HK-2 (cell line): Measurements from ENCODE around the gene LINGO3.

Experiments
- DNase-seq: peaks from one replicate; pipeline ENCODE4 v3.0.0-alpha.2; 2018; ENCODE audit not compliant: unreplicated experiment

LINGO3 gene

GRCh38 chr19:2340496-2341243 is 32.7 kb upstream of the LINGO3 start:
- DNase-seq = no peak

DNA sequence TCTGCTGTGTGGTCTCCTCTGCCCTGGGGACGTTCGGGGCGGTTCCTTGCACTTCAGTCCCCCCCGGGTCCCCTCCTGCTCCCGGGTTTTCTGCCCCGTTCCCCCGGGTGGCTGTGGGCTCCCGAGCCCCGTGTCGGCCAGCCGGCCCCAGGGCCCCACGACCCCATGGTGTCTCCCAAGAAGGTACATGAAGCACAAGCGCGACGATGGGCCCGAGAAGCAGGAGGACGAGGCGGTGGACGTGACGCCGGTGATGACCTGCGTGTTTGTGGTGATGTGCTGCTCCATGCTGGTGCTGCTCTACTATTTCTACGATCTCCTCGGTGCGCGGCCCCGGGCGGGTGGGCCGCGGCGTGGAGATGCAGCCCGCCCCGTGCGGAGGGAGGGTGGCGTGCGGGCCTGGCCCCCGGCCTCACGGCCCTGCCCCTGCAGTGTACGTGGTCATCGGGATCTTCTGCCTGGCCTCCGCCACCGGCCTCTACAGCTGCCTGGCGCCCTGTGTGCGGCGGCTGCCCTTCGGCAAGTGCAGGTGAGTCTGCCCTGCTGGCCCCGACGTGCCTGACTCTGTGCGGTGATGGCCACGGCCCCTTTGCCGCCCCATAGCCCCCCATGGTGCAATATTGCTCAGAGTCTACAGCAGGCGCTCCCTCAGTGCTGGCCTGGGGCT is 31.8 kb upstream of the LINGO3 start:
- DNase-seq = no peak

DNA sequence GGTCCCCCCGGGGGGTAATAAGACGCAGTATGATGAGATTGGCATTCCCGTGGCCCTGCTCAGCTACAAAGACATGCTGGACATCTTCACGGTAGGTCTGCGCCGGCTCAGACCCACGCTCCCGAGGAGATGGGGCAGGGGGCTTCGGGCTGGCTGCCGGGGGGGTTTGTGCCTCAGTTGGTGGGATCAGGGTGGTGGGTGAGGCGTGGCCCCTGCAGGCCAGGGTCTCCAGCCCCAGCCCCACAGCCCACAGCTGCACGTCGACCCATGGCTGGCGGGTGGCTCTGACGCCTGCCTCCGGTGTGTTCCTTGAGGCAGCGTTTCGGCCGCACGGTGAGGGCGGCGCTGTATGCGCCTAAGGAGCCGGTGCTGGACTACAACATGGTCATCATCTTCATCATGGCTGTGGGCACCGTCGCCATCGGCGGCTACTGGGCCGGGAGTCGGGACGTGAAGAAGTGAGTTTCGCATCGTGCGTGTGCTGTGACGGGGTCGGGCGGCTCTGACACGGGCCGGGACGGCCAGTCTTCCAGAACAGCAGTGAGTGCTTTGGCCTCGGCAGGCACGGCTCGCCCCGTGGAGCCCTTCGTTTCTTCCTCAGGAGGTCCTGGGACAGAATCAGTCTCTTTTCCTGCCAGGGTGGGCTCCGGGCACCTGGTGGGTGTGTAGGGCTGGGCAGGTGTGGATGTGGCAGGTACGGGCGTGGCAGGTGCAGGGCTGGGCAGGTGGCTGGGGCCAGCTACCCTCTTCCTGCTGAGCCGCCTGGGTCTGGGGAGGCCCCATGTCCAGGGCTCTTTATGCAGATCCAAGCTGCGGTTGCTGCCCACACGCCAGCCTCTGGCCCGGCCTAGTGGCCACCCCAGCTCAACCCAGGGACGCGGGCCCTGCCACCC is 31.0 kb upstream of the LINGO3 start:
- no peak for DNase-seq

- DNase-seq = no peak
Measured at GRCh38 chr19:2338055-2338615, 30.2 kb upstream of the LINGO3 start.

GRCh38 chr19:2337329-2337707 is 29.4 kb upstream of the LINGO3 start:
- no peak for DNase-seq

DNA sequence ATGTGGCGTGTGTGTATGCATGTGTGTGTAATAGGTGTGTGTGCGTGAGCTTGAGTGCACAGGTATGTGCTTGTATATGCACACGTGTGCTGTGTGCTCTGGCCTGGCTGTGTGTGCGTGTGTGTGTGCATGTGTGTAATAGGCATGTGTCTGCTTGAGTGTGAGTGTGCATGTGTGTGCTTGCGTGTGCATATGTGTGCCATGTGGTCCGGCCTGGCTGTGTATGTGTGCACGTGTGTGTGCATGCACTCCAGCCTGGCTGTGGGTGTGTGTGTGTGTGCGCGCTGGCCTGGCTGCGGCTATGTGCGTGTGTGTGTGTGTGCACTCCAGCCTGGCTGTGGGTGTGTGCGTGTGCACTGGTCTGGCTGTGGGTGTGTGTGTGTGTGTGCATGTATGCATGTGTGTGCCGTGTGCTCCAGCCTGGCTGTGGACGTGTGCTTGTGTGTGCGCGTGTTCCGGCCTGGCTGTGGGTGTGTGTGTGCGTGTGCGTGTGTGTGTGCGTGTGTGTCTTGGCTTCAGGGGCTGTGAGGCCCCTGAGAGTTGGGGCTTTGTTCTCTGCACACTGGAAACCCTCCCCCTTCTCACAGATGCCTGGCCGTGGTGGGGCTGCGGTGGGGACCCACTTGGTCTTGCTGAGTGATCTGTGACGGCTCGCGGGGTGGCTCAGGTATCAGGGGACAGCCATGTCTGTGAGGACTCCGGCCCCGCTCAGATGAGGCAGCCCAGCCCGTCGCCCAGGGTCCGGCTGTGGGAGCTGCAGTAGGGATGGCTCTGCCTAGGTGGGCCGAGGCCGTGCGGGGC is 28.8 kb upstream of the LINGO3 start:
- DNase-seq = no peak

DNA sequence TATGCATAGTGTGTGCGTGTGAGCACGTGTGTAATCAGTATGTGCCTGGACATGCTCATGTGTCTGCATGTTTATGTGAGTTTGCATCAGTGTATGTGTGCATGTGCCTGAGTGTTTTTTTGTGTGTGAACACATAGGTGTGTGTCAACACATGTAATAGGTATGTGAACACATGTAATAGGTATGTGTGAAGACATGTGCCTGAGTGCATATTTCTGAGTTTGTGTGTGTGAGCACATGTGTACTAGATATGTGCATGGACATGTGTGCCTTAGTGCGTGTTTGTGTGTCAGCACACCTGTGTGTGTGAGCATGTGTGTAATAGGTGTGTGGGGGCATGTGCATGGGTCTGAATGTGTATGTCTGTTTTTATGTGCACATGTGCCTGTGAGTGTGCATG is 27.9 kb upstream of the LINGO3 start:
- DNase-seq = no peak

GRCh38 chr19:2334986-2335846 is 27.3 kb upstream of the LINGO3 start:
- no peak for DNase-seq

GRCh38 chr19:2334426-2334825 is 26.5 kb upstream of the LINGO3 start:
- no peak for DNase-seq

DNA sequence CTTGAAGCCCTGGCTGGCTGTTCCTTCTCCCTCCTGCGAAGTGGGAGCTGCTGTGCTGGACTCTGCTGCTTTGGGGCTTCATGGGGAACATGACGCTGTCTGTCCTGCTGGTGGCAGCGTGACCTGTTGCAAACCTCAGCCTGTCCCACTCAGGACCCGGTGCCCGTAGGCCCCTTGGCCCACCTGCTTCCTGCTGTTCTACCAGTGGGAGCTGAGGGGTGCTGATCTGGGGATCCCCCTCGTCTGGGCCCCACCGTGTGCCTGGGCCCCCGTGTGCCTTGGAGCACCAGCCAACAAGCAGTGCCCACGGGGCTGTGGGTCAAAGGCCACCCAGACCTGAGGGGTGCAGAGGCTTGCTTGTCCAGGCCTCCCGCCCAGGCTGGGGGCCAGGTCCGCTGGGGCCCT is 25.9 kb upstream of the LINGO3 start:
- DNase-seq = no peak

DNA sequence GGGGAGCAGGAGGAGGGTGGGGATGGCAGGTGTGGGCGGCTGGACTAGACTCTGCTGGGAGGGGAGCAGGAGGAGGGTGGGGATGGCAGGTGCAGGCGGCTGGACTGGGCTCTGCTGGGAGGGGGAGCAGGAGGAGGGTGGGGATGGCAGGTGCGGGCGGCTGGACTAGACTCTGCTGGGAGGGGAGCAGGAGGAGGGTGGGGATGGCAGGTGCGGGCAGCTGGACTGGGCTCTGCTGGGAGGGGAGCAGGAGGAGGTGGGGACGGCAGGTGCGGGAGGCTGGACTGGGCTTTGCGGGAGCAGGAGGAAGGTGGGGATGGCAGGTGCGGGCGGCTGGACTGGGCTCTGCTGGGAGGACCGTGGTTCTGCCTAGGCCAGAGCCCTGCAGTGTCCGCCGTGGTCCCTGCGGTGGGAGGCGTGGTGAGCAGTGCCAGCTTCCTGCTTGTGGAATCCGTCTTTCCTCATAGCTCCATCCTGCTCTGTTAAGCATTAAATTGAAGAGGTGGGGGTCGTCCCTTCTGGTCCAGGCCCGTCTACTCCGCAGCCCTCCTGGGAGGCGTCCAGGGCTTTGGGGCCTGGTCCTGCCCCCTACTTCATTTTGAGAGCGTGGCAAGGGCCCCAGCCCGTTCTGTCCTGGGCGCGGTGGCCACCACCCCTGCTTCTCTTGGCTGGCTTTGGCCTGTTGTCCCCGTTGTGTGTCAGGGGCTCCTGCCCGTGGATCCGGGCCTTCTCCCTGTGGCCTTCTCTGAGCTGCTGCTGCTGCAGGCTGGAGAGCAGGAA is 25.3 kb upstream of the LINGO3 start:
- DNase-seq = no peak

- DNase-seq = no peak
Measured at GRCh38 chr19:2332341-2333026, 24.5 kb upstream of the LINGO3 start.

GRCh38 chr19:2331601-2332246 is 23.8 kb upstream of the LINGO3 start:
- no peak for DNase-seq

- no peak for DNase-seq
Measured at GRCh38 chr19:2330632-2331284, 22.8 kb upstream of the LINGO3 start.

GRCh38 chr19:2330255-2330631 is 22.3 kb upstream of the LINGO3 start:
- DNase-seq = no peak

- DNase-seq = no peak
Measured at GRCh38 chr19:2329501-2329916, 21.6 kb upstream of the LINGO3 start.

DNA sequence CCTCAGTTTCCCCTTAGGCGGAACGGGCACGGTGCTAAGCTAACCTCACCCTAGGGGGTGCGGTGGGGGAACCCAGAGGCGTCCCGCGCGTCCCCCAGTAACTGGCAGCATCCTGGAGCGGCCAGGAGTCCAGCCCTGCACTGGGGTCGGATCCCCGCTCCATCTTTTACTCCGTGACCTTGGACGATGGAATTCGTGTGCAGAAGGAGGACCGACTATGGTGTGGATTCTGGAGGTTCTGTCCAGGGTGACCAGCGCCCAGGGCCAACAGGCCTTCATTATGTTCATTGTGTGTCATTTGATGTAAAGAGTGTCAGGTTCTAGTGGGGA is 21.2 kb upstream of the LINGO3 start:
- DNase-seq = no peak
